Measurements from ENCODE around the gene MTG2. TPM values are rescaled to one million over a fixed set of nuclear protein-coding genes. Genes with fewer than 3 reads are reported as not detected.

Gene MTG2
- polyA plus RNA-seq, 1 donor (not counting 4 experiments of a cell fraction or from before 2014, with no cell fraction given) = 24.7 TPM

- Histone ChIP-seq H3K4me2 (ENCODE audit: control insufficient read depth, extremely low read depth, insufficient read depth, low read depth, low read length) (no peak overlapping the region), H4K20me1 (ENCODE audit: control insufficient read depth, extremely low read depth, insufficient read depth, low read length) (no peaks in the 10 kb centered on the region), H3K9me1 (ENCODE audit: control insufficient read depth, extremely low read depth, insufficient read depth, low read length) (no peaks in the 10 kb centered on the region), H3K9ac (ENCODE audit: control insufficient read depth, extremely low read depth, insufficient read depth, low read length) (no peak overlapping the region), H3K9me3 (ENCODE audit: control insufficient read depth, low read depth, low read length) (no peaks in the 10 kb centered on the region), H3K27me3 (ENCODE audit: control insufficient read depth, extremely low read depth, insufficient read depth, low read length) (no peaks in the 10 kb centered on the region), H2AFZ (ENCODE audit: control insufficient read depth, low read length) (no peak overlapping the region), H3K27ac (ENCODE audit: control insufficient read depth, insufficient read depth, low read length) (no peak overlapping the region), H3K4me3 (ENCODE audit: control insufficient read depth in 2 of 3, extremely low read depth in 1 of 3, insufficient read depth in 2 of 3, low read depth in 1 of 3, low read length in 3 of 3) (no peak overlapping the region), H3K36me3 (ENCODE audit: control insufficient read depth in 2 of 2, extremely low read depth in 1 of 2, insufficient read depth in 2 of 2, low read length in 2 of 2) (peaks cover 10 to 13% of the 10 kb centered on the region in 2 experiments), H3K79me2 (ENCODE audit: control insufficient read depth, insufficient read depth, low read length) (no peaks in the 10 kb centered on the region), H3K4me1 (ENCODE audit: control insufficient read depth, extremely low read depth, insufficient read depth, low read length) (no peaks in the 10 kb centered on the region)
- TF ChIP-seq EZH2 (IDR thresholded peaks at IDR 0.05; ENCODE audit: low read length) = no peak
- no peak for TF ChIP-seq CTCF (optimal IDR thresholded peaks at IDR 0.05 in 1 of 3, IDR thresholded peaks at IDR 0.05 in 1 of 3, conservative IDR thresholded peaks at IDR 0.05 in 1 of 3; ENCODE audit: extremely low read depth in 1 of 3, insufficient read depth in 2 of 3, low read length in 3 of 3)
- no peak for DNase-seq (ENCODE audit: low read depth, low spot score)
- no peak for FAIRE-seq
- dilution Hi-C loops (cut with MboI; ENCODE audit: extremely low pct_ligation_motif_present, low sequenced_read_pairs) = no loop called here
These were observed 10.2 kb upstream of the MTG2 start for GRCh38 chr20:62172666-62173065.

DNA sequence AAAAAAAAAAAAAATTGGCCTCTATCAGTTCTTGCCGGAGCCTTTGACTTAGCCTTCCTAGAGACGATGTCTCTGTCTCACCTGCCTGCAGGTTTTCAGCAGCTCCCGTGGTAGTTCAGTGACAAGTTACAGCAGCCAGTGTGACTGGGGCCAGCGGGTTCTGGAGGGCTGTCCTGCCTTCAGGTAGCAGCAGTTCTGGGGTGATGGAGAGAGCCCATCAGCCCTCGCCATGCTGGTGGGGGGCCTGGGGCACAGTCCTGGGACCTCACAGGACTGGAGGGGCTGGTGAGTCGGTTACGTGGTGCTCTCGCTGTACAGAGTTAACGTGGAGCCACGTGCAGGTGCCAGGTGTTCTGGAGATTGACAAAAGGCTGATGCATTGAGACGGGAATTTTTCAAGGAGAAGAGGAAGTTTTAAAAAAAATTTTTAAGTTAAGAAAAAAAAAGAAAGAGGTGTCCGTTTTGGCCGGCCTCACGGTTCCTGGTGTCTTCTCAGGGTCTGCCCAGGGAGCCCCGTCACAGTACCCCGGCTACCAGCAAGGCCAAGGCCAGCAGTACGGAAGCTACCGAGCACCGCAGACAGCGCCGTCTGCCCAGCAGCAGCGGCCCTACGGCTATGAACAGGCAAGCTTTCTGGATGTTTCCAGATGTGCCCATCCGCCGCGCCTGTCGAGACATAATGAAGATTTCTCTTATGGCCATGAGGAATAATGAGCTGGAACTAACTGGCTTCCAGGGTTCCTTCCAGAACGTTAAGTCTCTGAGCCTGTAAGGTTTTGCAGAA is 8.6 kb upstream of the MTG2 start:
- H3K4me1 ChIP-seq (ENCODE audit: control insufficient read depth, extremely low read depth, insufficient read depth, low read length) = no peaks in the 10 kb centered on the region
- peaks cover 13 to 15% of the 10 kb centered on the region in 2 experiments for H3K36me3 ChIP-seq (ENCODE audit: control insufficient read depth in 2 of 2, extremely low read depth in 1 of 2, insufficient read depth in 2 of 2, low read length in 2 of 2)
- dilution Hi-C loops (cut with MboI; ENCODE audit: extremely low pct_ligation_motif_present, low sequenced_read_pairs) = no loop called here
- DNase-seq (ENCODE audit: low read depth, low spot score) (no peak), FAIRE-seq (no peak)
- TF ChIP-seq EZH2 (IDR thresholded peaks at IDR 0.05; ENCODE audit: low read length) = no peak
- no peak for TF ChIP-seq CTCF (optimal IDR thresholded peaks at IDR 0.05 in 1 of 3, IDR thresholded peaks at IDR 0.05 in 1 of 3, conservative IDR thresholded peaks at IDR 0.05 in 1 of 3; ENCODE audit: extremely low read depth in 1 of 3, insufficient read depth in 2 of 3, low read length in 3 of 3)
- H3K27me3 ChIP-seq (ENCODE audit: control insufficient read depth, extremely low read depth, insufficient read depth, low read length) = no peaks in the 10 kb centered on the region
- no peak overlapping the region for H3K4me3 ChIP-seq (ENCODE audit: control insufficient read depth in 2 of 3, extremely low read depth in 1 of 3, insufficient read depth in 2 of 3, low read depth in 1 of 3, low read length in 3 of 3)
- H3K4me2 ChIP-seq (ENCODE audit: control insufficient read depth, extremely low read depth, insufficient read depth, low read depth, low read length) = no peak overlapping the region
- H3K9me1 ChIP-seq (ENCODE audit: control insufficient read depth, extremely low read depth, insufficient read depth, low read length) = no peaks in the 10 kb centered on the region
- H2AFZ ChIP-seq (ENCODE audit: control insufficient read depth, low read length) = no peak overlapping the region
- H4K20me1 ChIP-seq (ENCODE audit: control insufficient read depth, extremely low read depth, insufficient read depth, low read length) = no peaks in the 10 kb centered on the region
- no peak overlapping the region for H3K27ac ChIP-seq (ENCODE audit: control insufficient read depth, insufficient read depth, low read length)
- H3K9ac ChIP-seq (ENCODE audit: control insufficient read depth, extremely low read depth, insufficient read depth, low read length) = no peak overlapping the region
- H3K79me2 ChIP-seq (ENCODE audit: control insufficient read depth, insufficient read depth, low read length) = no peaks in the 10 kb centered on the region
- H3K9me3 ChIP-seq (ENCODE audit: control insufficient read depth, low read depth, low read length) = no peaks in the 10 kb centered on the region

Measured in keratinocyte (primary cell).